ENCODE measurements around the gene WWP2. TPM values are rescaled to one million over a fixed set of nuclear protein-coding genes. Genes with fewer than 3 reads are reported as not detected.

The WWP2 gene
- total RNA-seq, 1 donor from 2014 or later, result 40.7 TPM

- TF ChIP-seq CTCF (IDR thresholded peaks at IDR 0.05; ENCODE audit: insufficient read depth, low read length, poor library complexity, severe bottlenecking), result no peak
- no peak for DNase-seq (ENCODE audit: low read depth)
Observed at GRCh38 chr16:69905171-69905555, 143.0 kb downstream of the WWP2 start.

DNA sequence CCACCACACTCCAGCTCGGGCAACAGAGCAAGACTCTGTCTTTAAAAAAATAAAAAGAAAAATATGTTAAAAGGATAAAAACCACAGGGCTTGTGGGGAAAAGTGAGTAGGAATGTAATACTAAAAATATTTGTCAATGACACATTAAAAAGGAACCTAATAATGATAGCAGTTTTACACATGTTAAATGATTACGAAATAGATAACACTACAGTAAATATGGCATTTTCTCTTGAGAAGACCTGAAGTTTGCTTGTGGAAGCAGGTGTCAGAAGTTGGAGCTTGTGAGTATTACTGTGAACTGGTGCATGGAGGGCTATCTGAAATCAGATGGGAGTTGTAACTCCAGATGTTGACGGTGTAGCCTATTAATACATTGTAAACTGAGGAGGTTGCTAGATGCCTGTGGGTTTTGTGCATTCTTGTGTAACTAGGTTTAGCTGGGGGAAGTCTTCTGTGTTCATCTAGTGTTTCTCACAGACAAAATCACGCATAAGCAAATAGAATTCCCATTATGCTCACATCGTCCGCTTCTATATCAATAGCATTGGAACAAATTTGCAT, 144.8 kb downstream of the WWP2 start:
- Histone ChIP-seq H3K36me3 (ENCODE audit: control insufficient read depth, insufficient read depth, low read length) (peaks cover 1% of the 10 kb centered on the region), H3K4me3 (ENCODE audit: low read depth, low read length) (no peak overlapping the region), H3K27me3 (ENCODE audit: control insufficient read depth, insufficient read depth, low read length) (no peaks in the 10 kb centered on the region)
- no peak for TF ChIP-seq CTCF (IDR thresholded peaks at IDR 0.05; ENCODE audit: insufficient read depth, low read length, poor library complexity, severe bottlenecking)
- no peak for DNase-seq (ENCODE audit: low read depth)

More at GRCh38 chr16:69905171-69905555, 143.0 kb downstream of the WWP2 start:
- no peak overlapping the region for H3K4me3 ChIP-seq (ENCODE audit: low read depth, low read length)
- no peaks in the 10 kb centered on the region for H3K27me3 ChIP-seq (ENCODE audit: control insufficient read depth, insufficient read depth, low read length)
- H3K36me3 ChIP-seq (ENCODE audit: control insufficient read depth, insufficient read depth, low read length), result no peaks in the 10 kb centered on the region

DNA sequence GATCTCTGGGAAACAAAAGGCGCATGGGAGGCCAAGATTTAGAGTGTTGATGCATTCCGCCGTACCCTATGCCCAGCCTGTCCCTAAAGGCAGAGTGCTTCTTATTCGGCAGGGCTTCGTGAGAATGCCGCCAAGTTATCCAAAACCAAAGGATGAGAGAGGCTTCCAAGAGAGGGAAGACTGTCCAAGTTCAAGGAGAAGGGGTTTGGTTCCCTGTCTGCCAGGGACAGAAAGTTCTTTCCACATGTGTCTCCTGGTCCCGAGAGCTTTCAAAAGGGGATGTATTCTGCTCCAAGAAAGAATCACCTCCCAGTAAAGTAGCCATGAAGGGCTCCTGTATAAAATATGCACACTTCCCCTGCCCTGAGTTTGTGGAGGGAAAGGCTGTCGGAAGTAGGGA, 146.9 kb downstream of the WWP2 start:
- no peak for TF ChIP-seq CTCF (IDR thresholded peaks at IDR 0.05; ENCODE audit: insufficient read depth, low read length, poor library complexity, severe bottlenecking)
- H3K36me3 ChIP-seq (ENCODE audit: control insufficient read depth, insufficient read depth, low read length), result peaks cover 1% of the 10 kb centered on the region
- no peak for DNase-seq (ENCODE audit: low read depth)
- no peaks in the 10 kb centered on the region for H3K27me3 ChIP-seq (ENCODE audit: control insufficient read depth, insufficient read depth, low read length)
- H3K4me3 ChIP-seq (ENCODE audit: low read depth, low read length), result no peak overlapping the region

DNA sequence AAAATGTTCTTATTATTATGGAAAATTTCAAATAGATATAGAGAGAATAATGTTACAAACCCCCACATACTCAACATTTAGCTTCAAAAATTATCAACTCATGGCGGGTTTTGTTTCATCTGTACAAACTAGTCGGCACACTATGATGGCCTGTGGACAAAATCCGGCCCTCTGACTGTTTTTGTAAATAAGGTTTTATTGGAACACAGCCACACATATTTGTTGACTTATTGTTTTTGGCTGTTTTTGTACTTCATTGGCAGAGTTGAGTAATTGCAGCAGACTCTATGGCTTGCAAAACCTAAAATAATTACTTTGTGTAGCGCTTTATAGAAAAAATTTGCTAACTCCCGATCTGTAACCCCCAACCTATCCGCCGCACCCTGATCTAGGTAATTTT, 147.6 kb downstream of the WWP2 start:
- Histone ChIP-seq H3K4me3 (ENCODE audit: low read depth, low read length) (no peak overlapping the region), H3K36me3 (ENCODE audit: control insufficient read depth, insufficient read depth, low read length) (peaks cover 1% of the 10 kb centered on the region), H3K27me3 (ENCODE audit: control insufficient read depth, insufficient read depth, low read length) (no peaks in the 10 kb centered on the region)
- TF ChIP-seq CTCF (IDR thresholded peaks at IDR 0.05; ENCODE audit: insufficient read depth, low read length, poor library complexity, severe bottlenecking), result no peak
- DNase-seq (ENCODE audit: low read depth), result no peak

DNA sequence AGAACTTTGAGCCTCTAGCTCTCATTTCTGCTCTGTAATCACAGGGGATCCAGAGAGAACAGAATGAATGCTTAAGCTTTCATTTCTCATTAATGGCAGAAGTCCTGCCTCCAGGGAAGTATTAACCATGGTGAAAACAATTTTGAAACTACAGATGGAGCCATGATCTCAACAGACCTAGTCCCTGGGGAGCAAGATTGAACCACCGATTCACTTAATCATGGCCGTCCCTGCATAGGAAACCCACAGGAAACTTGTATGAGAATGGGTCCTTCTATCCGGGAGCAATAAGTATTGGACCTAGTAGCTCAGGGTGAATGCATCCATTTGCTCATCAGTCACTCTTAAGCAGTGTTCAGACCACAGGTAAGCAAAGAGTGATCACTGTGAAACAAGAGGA, 148.8 kb downstream of the WWP2 start:
- TF ChIP-seq CTCF (IDR thresholded peaks at IDR 0.05; ENCODE audit: insufficient read depth, low read length, poor library complexity, severe bottlenecking), result no peak
- H3K27me3 ChIP-seq (ENCODE audit: control insufficient read depth, insufficient read depth, low read length), result no peaks in the 10 kb centered on the region
- peaks cover 1% of the 10 kb centered on the region for H3K36me3 ChIP-seq (ENCODE audit: control insufficient read depth, insufficient read depth, low read length)
- no peak overlapping the region for H3K4me3 ChIP-seq (ENCODE audit: low read depth, low read length)
- DNase-seq (ENCODE audit: low read depth), result no peak

GRCh38 chr16:69916462-69916861, 154.3 kb downstream of the WWP2 start:
- TF ChIP-seq CTCF (IDR thresholded peaks at IDR 0.05; ENCODE audit: insufficient read depth, low read length, poor library complexity, severe bottlenecking), result no peak
- no peaks in the 10 kb centered on the region for H3K36me3 ChIP-seq (ENCODE audit: control insufficient read depth, insufficient read depth, low read length)

More at GRCh38 chr16:69916462-69916861, 154.3 kb downstream of the WWP2 start:
- Histone ChIP-seq H3K4me3 (ENCODE audit: low read depth, low read length) (no peak overlapping the region), H3K27me3 (ENCODE audit: control insufficient read depth, insufficient read depth, low read length) (no peaks in the 10 kb centered on the region)
- no peak for DNase-seq (ENCODE audit: low read depth)

Data from kidney epithelial cell (primary cell).